Subcutaneous adipose tissue (tissue), 4 donors: ENCODE measurements around the gene ABHD16A. TPM values are rescaled to one million over a fixed set of nuclear protein-coding genes. Genes with fewer than 3 reads are reported as not detected.

ENCODE experiments used
- CTCF ChIP-seq: fragments of 450-650 bp; IDR thresholded peaks from one replicate; pipeline ENCODE4 v1.5.1; 2016; ENCODE audit warnings: low read depth, mild to moderate bottlenecking, control low read depth, antibody characterized with exemption, moderate library complexity
- total RNA-seq, 4 donors: library from RNA; depleted of rRNA; stranded (reverse); fragments of >200 nt; gene quantifications; one replicate each; pipeline ENCODE4 v1.1.0, GENCODE V29; 2016

The ABHD16A gene
- total RNA-seq, 4 donors from 2014 or later: 29.2 to 45.1 (median 35.6) TPM

GRCh38 chr6:31715022-31715958, 12.2 kb upstream of the ABHD16A start, which contains the start of gene LY6G6D:
Gene LY6G6D, plus strand, starts transcription at chr6:31715348. Its CDS starts 8 bp downstream, at chr6:31715356.
- TF ChIP-seq CTCF: no peak

GRCh38 chr6:31713991-31714684, 11.0 kb upstream of the ABHD16A start:
- no peak for TF ChIP-seq CTCF

- no peak for TF ChIP-seq CTCF
These were observed 10.3 kb upstream of the ABHD16A start for GRCh38 chr6:31713465-31713864.

- TF ChIP-seq CTCF: no peak
These were observed 9.2 kb upstream of the ABHD16A start for GRCh38 chr6:31712296-31712695.

GRCh38 chr6:31711233-31711632, 8.1 kb upstream of the ABHD16A start:
- no peak for TF ChIP-seq CTCF

GRCh38 chr6:31710523-31711219, 7.5 kb upstream of the ABHD16A start:
- no peak for TF ChIP-seq CTCF
